Activated CD4-positive, alpha-beta memory T cell treated with anti-CD3 and anti-CD28 coated beads for 36 hours (primary cell): ENCODE data around the gene SP7. TPM values are rescaled to one million over a fixed set of nuclear protein-coding genes. Genes with fewer than 3 reads are reported as not detected.
"Not testable (repeated sequence)": the region's sequence is repeated elsewhere in the genome, so short reads cannot be mapped to it uniquely, and the experiment has no call there.

Experiments
- CTCF ChIA-PET: fragments of 350-600 bp; sonication (Branson Sonifier 250); formaldehyde crosslinking; loops from one replicate; lab custom pipeline; 2021; ENCODE audit warnings: antibody characterized with exemption, inconsistent platforms; lab: Charles Lee
- POLR2A ChIA-PET: fragments of 350-600 bp; sonication (Branson Sonifier 250); formaldehyde crosslinking; loops from one replicate; lab custom pipeline; 2021; ENCODE audit warnings: antibody characterized with exemption; lab: Charles Lee
- DNase-seq: peaks from one replicate; pipeline ENCODE4 v3.0.0-alpha.2; 2020
- H3K27ac Mint-ChIP-seq: one replicate; pipeline ENCODE4 v1.8.0; 2021; ENCODE audit warnings: mixed read lengths
- H3K27me3 Mint-ChIP-seq: one replicate; pipeline ENCODE4 v1.8.0; 2021; ENCODE audit warnings: mixed read lengths
- H3K36me3 Mint-ChIP-seq: one replicate; pipeline ENCODE4 v1.8.0; 2021; ENCODE audit warnings: mixed read lengths
- H3K4me1 Mint-ChIP-seq: one replicate; pipeline ENCODE4 v1.8.0; 2021; ENCODE audit warnings: low read depth, mixed read lengths
- H3K4me3 Mint-ChIP-seq: one replicate; pipeline ENCODE4 v1.8.0; 2021; ENCODE audit warnings: mild to moderate bottlenecking, mixed read lengths
- H3K9me3 Mint-ChIP-seq: one replicate; pipeline ENCODE4 v1.8.0; 2021; ENCODE audit warnings: mixed read lengths
- intact Hi-C: fragments of 100-400 bp; cut with micrococcal nuclease; formaldehyde crosslinking; loops from one replicate; pipeline ENCODE4 v1.15.1; 2023
- total RNA-seq, 2 experiments: library from RNA; stranded (reverse); gene quantifications; one replicate each; pipeline ENCODE4 v1.2.3, GENCODE V29; 2021

The SP7 gene
- total RNA-seq, 2 experiments from 2014 or later: not detected

DNA sequence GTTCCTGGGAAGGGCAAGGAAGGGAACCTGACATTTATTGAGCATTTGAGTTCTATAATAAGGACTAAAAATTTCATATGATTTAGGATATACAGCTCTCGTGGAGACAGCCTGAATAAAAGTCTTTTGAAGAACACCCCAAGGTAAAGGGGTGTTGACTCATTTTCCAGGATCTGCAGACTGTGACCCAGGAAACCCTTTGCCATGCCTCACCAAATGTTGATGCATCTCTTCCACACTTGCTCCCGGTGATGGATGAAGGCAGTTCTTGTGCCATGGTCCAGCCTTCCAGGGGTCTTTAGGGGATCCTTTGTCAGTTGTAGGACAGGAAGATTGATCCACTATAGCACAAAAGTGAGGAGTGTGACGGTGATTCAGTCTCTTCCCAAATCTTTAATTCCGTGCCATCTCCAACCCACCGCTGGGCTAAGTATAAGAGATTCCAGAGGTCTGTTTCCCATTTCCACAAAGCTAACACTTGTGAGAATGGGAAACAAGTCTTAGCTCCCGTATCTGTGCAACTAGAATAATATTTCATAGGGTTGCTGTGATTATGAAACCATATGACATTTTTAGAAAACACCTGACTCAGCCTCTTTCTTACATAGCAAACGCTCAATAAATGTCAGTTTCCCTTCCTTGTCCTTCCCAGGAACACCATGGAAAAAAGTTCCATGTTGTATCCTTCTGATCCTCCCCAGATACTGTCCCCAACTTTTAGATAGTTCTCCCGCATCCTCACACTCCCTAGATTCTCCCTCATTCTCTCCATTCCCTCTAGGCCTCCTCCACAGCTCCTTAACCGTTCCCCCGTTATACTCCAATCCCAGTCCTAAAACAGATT, 15.6 kb downstream of the SP7 start:
- intact Hi-C loops: loop anchor here (1.0 kb wide), 6 partner anchors 21 to 314 kb away; partner anchors contain the start of genes EIF4B, ESPL1, MYG1 and PFDN5
- DNase-seq: no peak
- Mint-ChIP-seq H3K9me3 (no peaks in the 10 kb centered on the region), H3K27ac (peak overlapping the region; percentile 94), H3K36me3 (peaks cover 13% of the 10 kb centered on the region), H3K4me3 (peak overlapping the region; percentile 86), H3K4me1 (peaks cover 33% of the 10 kb centered on the region), H3K27me3 (no peaks in the 10 kb centered on the region)
- ChIA-PET POLR2A (interaction anchor here (0.6 to 3.5 kb wide), 16 partner anchors 21 to 242 kb away, joined by 3 to 19 read pairs (median 4); partner anchors contain the start of genes ESPL1, MYG1, PFDN5 and PRR13), CTCF (interaction anchor here (0.6 to 14.7 kb wide), 61 partner anchors 10 to 314 kb away, joined by 3 to 252 read pairs (median 6); partner anchors contain the start of genes CSAD, EIF4B, ESPL1 and ITGB7)

DNA sequence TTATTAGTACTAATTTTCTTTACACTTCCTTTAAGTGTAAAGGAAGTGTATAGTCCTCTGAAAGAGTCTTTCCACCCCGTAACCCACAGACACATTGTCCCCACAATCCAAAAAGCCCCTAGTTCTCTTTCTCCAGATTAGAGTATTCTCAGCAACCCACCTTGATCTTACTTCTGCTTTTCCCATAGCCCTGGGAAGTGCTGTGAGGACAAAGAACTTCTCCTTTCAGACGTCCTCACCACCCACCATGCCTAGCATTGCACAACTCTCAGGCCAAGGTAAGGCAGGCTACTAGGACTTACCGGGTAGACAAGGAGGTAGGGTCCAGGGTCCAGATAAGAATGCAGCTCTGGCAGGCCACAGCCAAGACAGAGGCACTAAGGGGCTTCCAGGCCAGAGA, 22.2 kb downstream of the SP7 start:
- intact Hi-C loops: no loop called here
- Mint-ChIP-seq H3K27ac (no peak overlapping the region), H3K9me3 (no peaks in the 10 kb centered on the region), H3K4me1 (peaks cover 5% of the 10 kb centered on the region), H3K4me3 (no peak overlapping the region), H3K36me3 (peaks cover 35% of the 10 kb centered on the region), H3K27me3 (no peaks in the 10 kb centered on the region)
- no peak for DNase-seq
- CTCF ChIA-PET: interaction anchor here (1.8 kb wide), 1 partner anchor 10 kb away, joined by 7 read pairs; no protein-coding TSS in a partner anchor
- POLR2A ChIA-PET: interaction anchor here (0.5 kb wide), 1 partner anchor 46 kb away, joined by 3 read pairs; the partner anchor contains the start of gene ESPL1

DNA sequence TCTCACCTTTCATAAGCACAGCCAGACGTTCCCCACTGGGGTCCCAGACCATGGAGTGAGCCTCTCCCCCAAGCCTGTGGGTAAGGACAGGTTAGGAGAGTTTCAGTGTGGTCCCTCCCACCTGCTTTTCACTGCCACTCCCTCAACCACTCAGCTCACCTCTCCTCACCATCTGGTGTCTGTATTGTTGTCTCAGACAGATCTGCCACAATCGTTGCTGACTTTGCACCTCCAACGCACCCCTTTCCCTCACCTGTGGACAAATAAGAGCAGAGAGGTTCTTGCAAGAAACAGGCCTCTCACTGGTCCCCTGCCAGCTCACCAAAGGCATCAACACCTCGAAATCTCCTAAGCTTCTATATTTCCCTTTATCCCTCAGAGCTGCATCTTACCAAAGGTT, 27.9 kb downstream of the SP7 start:
- Mint-ChIP-seq H3K4me1 (no peaks in the 10 kb centered on the region), H3K27ac (no peak overlapping the region), H3K36me3 (peaks cover 33% of the 10 kb centered on the region), H3K4me3 (no peak overlapping the region), H3K9me3 (no peaks in the 10 kb centered on the region), H3K27me3 (no peaks in the 10 kb centered on the region)
- intact Hi-C loops: no loop called here
- ChIA-PET CTCF (interaction anchor here (0.5 to 1.6 kb wide), 5 partner anchors 13 to 94 kb away, joined by 3 to 8 read pairs (median 3); partner anchors contain the start of gene AAAS), POLR2A (interaction anchor here (1.4 kb wide), 1 partner anchor 9 kb away, joined by 3 read pairs; the partner anchor contains the start of gene MYG1)
- no peak for DNase-seq

GRCh38 chr12:53306826-53307225, 29.3 kb downstream of the SP7 start:
- no peak overlapping the region for H3K27ac Mint-ChIP-seq
- peaks cover 9% of the 10 kb centered on the region for H3K4me1 Mint-ChIP-seq
- CTCF ChIA-PET: interaction anchor here (2.2 kb wide), 1 partner anchor 15 kb away, joined by 8 read pairs; the partner anchor contains the start of gene AAAS
- H3K27me3 Mint-ChIP-seq: no peaks in the 10 kb centered on the region
- intact Hi-C loops: no loop called here
- DNase-seq: no peak
- POLR2A ChIA-PET: no interaction called here
- no peak overlapping the region for H3K4me3 Mint-ChIP-seq
- H3K36me3 Mint-ChIP-seq: peaks cover 40% of the 10 kb centered on the region
- no peaks in the 10 kb centered on the region for H3K9me3 Mint-ChIP-seq

DNA sequence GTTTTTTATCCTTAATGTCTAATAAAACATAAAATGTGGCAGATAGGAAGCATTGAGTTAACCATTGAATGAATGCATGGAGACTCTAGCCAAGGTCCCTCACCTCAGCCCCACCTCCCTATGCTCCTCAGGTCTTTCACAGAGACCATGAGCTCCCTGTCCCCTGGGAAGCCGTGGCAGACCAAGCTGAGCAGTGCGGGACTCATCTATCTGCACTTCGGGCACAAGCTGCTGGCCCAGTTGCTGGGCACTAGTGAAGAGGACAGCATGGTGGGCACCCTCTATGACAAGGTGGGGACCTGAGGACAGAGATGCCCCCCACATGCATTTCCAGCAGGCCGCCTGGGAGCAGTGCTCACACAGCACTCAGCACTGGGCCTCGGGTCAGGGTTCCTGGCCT, 33.3 kb downstream of the SP7 start:
- no peak for DNase-seq
- Mint-ChIP-seq H3K27me3 (no peaks in the 10 kb centered on the region), H3K36me3 (peaks cover 49% of the 10 kb centered on the region), H3K4me1 (peaks cover 44% of the 10 kb centered on the region), H3K27ac (peak overlapping the region; percentile 15), H3K4me3 (no peak overlapping the region), H3K9me3 (no peaks in the 10 kb centered on the region)
- ChIA-PET CTCF (interaction anchor here (1.1 to 2.8 kb wide), 3 partner anchors 17 to 89 kb away, joined by 3 to 16 read pairs (median 3); partner anchors contain the start of gene AAAS), POLR2A (interaction anchor here (1.3 kb wide), 1 partner anchor 22 kb away, joined by 3 read pairs; no protein-coding TSS in a partner anchor)
- intact Hi-C loops: no loop called here

- Mint-ChIP-seq H3K36me3 (peaks cover 52% of the 10 kb centered on the region), H3K27ac (peak overlapping the region; percentile 85), H3K9me3 (no peaks in the 10 kb centered on the region), H3K4me3 (peak overlapping the region; percentile 89), H3K4me1 (peaks cover 64% of the 10 kb centered on the region), H3K27me3 (no peaks in the 10 kb centered on the region)
- CTCF ChIA-PET: interaction anchor here (0.9 to 5.8 kb wide), 9 partner anchors 11 to 208 kb away, joined by 3 to 66 read pairs (median 6); partner anchors contain the start of genes AAAS and ESPL1
- DNase-seq: peak; percentile 42
- intact Hi-C loops: no loop called here
- POLR2A ChIA-PET: interaction anchor here (0.7 to 1.6 kb wide), 6 partner anchors 10 to 119 kb away, joined by 4 to 19 read pairs (median 5); partner anchors contain the start of genes AAAS, CSAD, ESPL1 and ZNF740
Observed at GRCh38 chr12:53300187-53300586, 36.0 kb downstream of the SP7 start.

GRCh38 chr12:53299454-53300180, 36.5 kb downstream of the SP7 start, which contains the start of gene MYG1:
Gene MYG1, plus strand, starts transcription at chr12:53299695. Its CDS starts 43 bp downstream, at chr12:53299738.
- Mint-ChIP-seq H3K4me3 (peak within 1 kb of the TSS; percentile 89), H3K27me3 (no peaks in the 10 kb centered on the region), H3K36me3 (peaks cover 55% of the 10 kb centered on the region), H3K9me3 (no peaks in the 10 kb centered on the region), H3K27ac (peak within 1 kb of the TSS; percentile 85), H3K4me1 (peaks cover 69% of the 10 kb centered on the region)
- POLR2A ChIA-PET: interaction anchor here (0.6 to 1.9 kb wide), 14 partner anchors 8 to 119 kb away, joined by 3 to 19 read pairs (median 4); partner anchors contain the start of genes AAAS, CSAD, ESPL1 and SP1
- peak; percentile 92 for DNase-seq
- intact Hi-C loops: loop anchor here (1.0 to 5.0 kb wide), 4 partner anchors 22 to 142 kb away; partner anchors contain the start of genes AAAS, CSAD, PRR13 and ZNF740
- CTCF ChIA-PET: interaction anchor here (0.6 to 5.8 kb wide), 11 partner anchors 11 to 140 kb away, joined by 3 to 66 read pairs (median 5); partner anchors contain the start of genes AAAS and ESPL1

- DNase-seq: peak; percentile 63
- peak overlapping the region; percentile 89 for H3K4me3 Mint-ChIP-seq
- POLR2A ChIA-PET: interaction anchor here (0.6 to 1.9 kb wide), 14 partner anchors 8 to 120 kb away, joined by 3 to 19 read pairs (median 4); partner anchors contain the start of genes AAAS, CSAD, ESPL1 and SP1
- H3K36me3 Mint-ChIP-seq: peaks cover 57% of the 10 kb centered on the region
- H3K27ac Mint-ChIP-seq: peak overlapping the region; percentile 85
- no peaks in the 10 kb centered on the region for H3K27me3 Mint-ChIP-seq
- intact Hi-C loops: loop anchor here (1.0 to 5.0 kb wide), 4 partner anchors 22 to 142 kb away; partner anchors contain the start of genes AAAS, CSAD, PRR13 and ZNF740
- H3K9me3 Mint-ChIP-seq: no peaks in the 10 kb centered on the region
- peaks cover 70% of the 10 kb centered on the region for H3K4me1 Mint-ChIP-seq
- CTCF ChIA-PET: interaction anchor here (0.6 to 5.8 kb wide), 13 partner anchors 10 to 139 kb away, joined by 3 to 66 read pairs (median 5); partner anchors contain the start of genes AAAS and ESPL1
Observed at GRCh38 chr12:53299101-53299453, 37.1 kb downstream of the SP7 start.

GRCh38 chr12:53298164-53298563, 38.0 kb downstream of the SP7 start:
- CTCF ChIA-PET: interaction anchor here (1.0 to 5.8 kb wide), 5 partner anchors 24 to 85 kb away, joined by 3 to 66 read pairs (median 6); partner anchors contain the start of gene AAAS
- no peak overlapping the region for H3K4me3 Mint-ChIP-seq

GRCh38 chr12:53297106-53297505, 39.0 kb downstream of the SP7 start:
- not testable (repeated sequence) for DNase-seq, H3K4me3 Mint-ChIP-seq, H3K27me3 Mint-ChIP-seq, H3K9me3 Mint-ChIP-seq
- ChIA-PET CTCF (interaction anchor here (0.6 to 5.8 kb wide), 3 partner anchors 25 to 84 kb away, joined by 3 to 66 read pairs (median 54); partner anchors contain the start of gene AAAS), POLR2A (interaction anchor here (1.6 kb wide), 1 partner anchor 14 kb away, joined by 3 read pairs; no protein-coding TSS in a partner anchor)
- Mint-ChIP-seq H3K4me1 (peaks cover 63% of the 10 kb centered on the region), H3K27ac (peak overlapping the region; percentile 24), H3K36me3 (peaks cover 61% of the 10 kb centered on the region)
- intact Hi-C loops: loop anchor here (5.0 kb wide), 1 partner anchor 45 kb away; a partner anchor contains a TSS

More at GRCh38 chr12:53298164-53298563, 38.0 kb downstream of the SP7 start:
- no peak for DNase-seq
- Mint-ChIP-seq H3K4me1 (peaks cover 70% of the 10 kb centered on the region), H3K27ac (peak overlapping the region; percentile 85), H3K36me3 (peaks cover 62% of the 10 kb centered on the region), H3K9me3 (no peaks in the 10 kb centered on the region), H3K27me3 (no peaks in the 10 kb centered on the region)
- intact Hi-C loops: loop anchor here (5.0 kb wide), 1 partner anchor 46 kb away; a partner anchor contains a TSS
- POLR2A ChIA-PET: interaction anchor here (0.6 to 1.9 kb wide), 4 partner anchors 30 to 119 kb away, joined by 3 to 7 read pairs (median 4); partner anchors contain the start of gene ESPL1
